PC-9 (cell line): ENCODE measurements around the gene BMP8A. TPM values are rescaled to one million over a fixed set of nuclear protein-coding genes. Genes with fewer than 3 reads are reported as not detected.

ENCODE experiments used
- BruUV-seq: library from RNA; stranded (reverse); fragments of 400-500 nt; replicated peaks from 2 replicates; lab custom pipeline; 2021; lab: Mats Ljungman, UMichigan
- CTCF ChIA-PET: fragments of 300-600 bp; sonication (Branson Sonifier 250); formaldehyde crosslinking; loops from one replicate; lab custom pipeline; 2022; ENCODE audit warnings: antibody characterized with exemption; lab: Charles Lee
- POLR2A ChIA-PET: fragments of 300-600 bp; sonication (Branson Sonifier 250); formaldehyde crosslinking; loops from one replicate; lab custom pipeline; 2022; ENCODE audit warnings: antibody characterized with exemption; ENCODE audit not compliant: unreplicated experiment; lab: Charles Lee
- DNase-seq, 2 experiments: peaks; one replicate each; pipeline versions ENCODE4 v3.0.0 to v3.0.0-alpha.2; 2015 to 2022; ENCODE audit warnings: mixed read lengths in 1 of 2
- H2AFZ ChIP-seq: fragments of 200-600 bp; sonication (generic); 2 replicates; pipeline ENCODE4 v1.8.1; 2017; ENCODE audit warnings: antibody characterized with exemption
- H3F3A ChIP-seq: fragments of 200-600 bp; sonication (generic); 2 replicates; pipeline ENCODE4 v1.8.1; 2017; ENCODE audit warnings: antibody characterized with exemption, mild to moderate bottlenecking, low read depth; ENCODE audit not compliant: insufficient read depth
- H3K27ac ChIP-seq: fragments of 200-600 bp; sonication (generic); 2 replicates; pipeline ENCODE4 v1.6.1; 2016; ENCODE audit warnings: mixed run types
- H3K27me3 ChIP-seq: fragments of 200-600 bp; sonication (generic); 2 replicates; pipeline ENCODE4 v1.6.1; 2016; ENCODE audit warnings: low read depth, mixed run types; ENCODE audit not compliant: insufficient read depth
- H3K36me3 ChIP-seq: fragments of 200-600 bp; sonication (generic); 2 replicates; pipeline ENCODE4 v1.6.1; 2016; ENCODE audit warnings: low read depth, mixed run types
- H3K4me1 ChIP-seq: fragments of 200-600 bp; sonication (generic); replicated peaks from 2 replicates; pipeline ENCODE4 v1.6.1; 2016; ENCODE audit warnings: mixed run types; ENCODE audit not compliant: insufficient read depth
- H3K4me2 ChIP-seq: fragments of 200-600 bp; sonication (generic); 2 replicates; pipeline ENCODE4 v1.6.1; 2017; ENCODE audit warnings: mixed run types
- H3K4me3 ChIP-seq: fragments of 200-600 bp; sonication (generic); 2 replicates; pipeline ENCODE4 v1.6.1; 2016; ENCODE audit warnings: mixed run types
- H3K79me2 ChIP-seq: fragments of 200-600 bp; sonication (generic); 2 replicates; pipeline ENCODE4 v1.6.1; 2017; ENCODE audit warnings: low read depth, mixed run types
- H3K9me2 ChIP-seq: fragments of 200-600 bp; sonication (generic); 2 replicates; pipeline ENCODE4 v1.8.1; 2017; ENCODE audit warnings: mild to moderate bottlenecking; ENCODE audit not compliant: insufficient read depth
- H3K9me3 ChIP-seq: fragments of 200-600 bp; sonication (generic); 2 replicates; pipeline ENCODE4 v1.8.1; 2016; ENCODE audit warnings: low read depth; ENCODE audit not compliant: insufficient read depth
- H4K20me1 ChIP-seq: fragments of 200-600 bp; sonication (generic); 2 replicates; pipeline ENCODE4 v1.8.1; 2017; ENCODE audit not compliant: insufficient read depth
- CTCF ChIP-seq: fragments of 200-600 bp; sonication (generic); conservative IDR thresholded peaks from 2 replicates; pipeline ENCODE4 v1.6.1; 2017; ENCODE audit warnings: mixed run types, antibody characterized with exemption, mild to moderate bottlenecking, moderate library complexity
- EZH2 ChIP-seq: fragments of 200-600 bp; sonication (generic); IDR thresholded peaks from 2 replicates; pipeline ENCODE4 v1.8.0; 2017; ENCODE audit warnings: antibody characterized with exemption, low read depth
- intact Hi-C: fragments of 100-400 bp; cut with micrococcal nuclease; formaldehyde crosslinking; loops from one replicate; pipeline ENCODE4 v1.10.0; 2022; ENCODE audit not compliant: unreplicated experiment
- total RNA-seq: library from RNA; stranded (reverse); gene quantifications from 2 replicates; pipeline ENCODE4 v1.2.3, GENCODE V29; 2021

Gene BMP8A
- total RNA-seq, 1 experiment from 2014 or later = 0.31 TPM

DNA sequence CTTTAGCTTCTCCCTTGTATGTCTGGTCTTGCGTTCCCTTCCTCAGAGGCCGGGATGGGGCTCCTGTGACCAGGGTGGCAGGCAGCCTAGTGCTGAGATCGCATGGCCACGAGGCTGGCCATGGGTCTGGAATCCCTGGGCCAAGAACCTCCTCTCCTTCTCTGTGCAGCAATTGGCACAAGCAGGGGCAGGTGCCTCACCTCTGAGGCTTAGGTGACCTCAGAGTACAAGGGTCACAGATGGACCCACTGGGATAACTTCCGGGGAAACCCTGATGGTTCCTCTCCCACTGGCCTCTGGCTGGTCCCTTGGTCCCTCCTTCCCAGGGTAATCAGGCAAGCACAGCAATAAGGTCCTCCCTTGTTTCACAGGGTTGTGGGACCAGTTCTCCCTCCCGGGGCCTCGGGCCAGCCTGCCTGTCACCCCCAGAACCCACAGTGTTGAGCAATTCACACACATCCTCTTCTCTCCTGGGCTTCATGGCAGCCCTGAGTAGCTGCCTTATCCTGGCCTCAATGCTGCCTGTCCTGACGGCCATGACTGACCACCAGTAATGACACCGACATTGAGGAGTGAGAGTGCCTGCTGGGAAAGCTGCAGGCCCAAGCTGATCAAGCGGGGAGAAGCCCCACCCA, 38.6 kb downstream of the BMP8A start:
- no peaks in the 10 kb centered on the region for H3K36me3 ChIP-seq
- CTCF ChIA-PET = no interaction called here
- BruUV-seq = no TSS peak

GRCh38 chr1:39531526-39531925, 40.1 kb downstream of the BMP8A start:
- Histone ChIP-seq H3K9me2 (no peaks in the 10 kb centered on the region), H3F3A (no peaks in the 10 kb centered on the region), H3K4me1 (no peaks in the 10 kb centered on the region), H3K27me3 (no peaks in the 10 kb centered on the region), H3K4me3 (no peak overlapping the region), H3K4me2 (no peak overlapping the region), H4K20me1 (no peaks in the 10 kb centered on the region), H3K27ac (no peak overlapping the region), H3K79me2 (no peaks in the 10 kb centered on the region), H2AFZ (no peak overlapping the region), H3K36me3 (no peaks in the 10 kb centered on the region), H3K9me3 (no peaks in the 10 kb centered on the region)
- intact Hi-C loops = loop anchor here (10.0 kb wide), 1 partner anchor 123 kb away; no protein-coding TSS in a partner anchor
- TF ChIP-seq EZH2 = no peak
- no peak for TF ChIP-seq CTCF
- DNase-seq = no peak
- BruUV-seq = no TSS peak
- ChIA-PET POLR2A (no interaction called here), CTCF (no interaction called here)

More for the DNA sequence above, 38.6 kb downstream of the BMP8A start:
- Histone ChIP-seq H3K9me3 (no peaks in the 10 kb centered on the region), H3K79me2 (no peaks in the 10 kb centered on the region), H3K4me2 (no peak overlapping the region), H3F3A (no peaks in the 10 kb centered on the region), H2AFZ (no peak overlapping the region), H3K9me2 (no peaks in the 10 kb centered on the region), H3K27ac (no peak overlapping the region), H3K4me3 (no peak overlapping the region), H3K4me1 (no peaks in the 10 kb centered on the region), H4K20me1 (no peaks in the 10 kb centered on the region), H3K27me3 (no peaks in the 10 kb centered on the region)
- POLR2A ChIA-PET = no interaction called here
- DNase-seq = no peak
- TF ChIP-seq CTCF (no peak), EZH2 (no peak)
- intact Hi-C loops = loop anchor here (10.0 kb wide), 1 partner anchor 125 kb away; no protein-coding TSS in a partner anchor

DNA sequence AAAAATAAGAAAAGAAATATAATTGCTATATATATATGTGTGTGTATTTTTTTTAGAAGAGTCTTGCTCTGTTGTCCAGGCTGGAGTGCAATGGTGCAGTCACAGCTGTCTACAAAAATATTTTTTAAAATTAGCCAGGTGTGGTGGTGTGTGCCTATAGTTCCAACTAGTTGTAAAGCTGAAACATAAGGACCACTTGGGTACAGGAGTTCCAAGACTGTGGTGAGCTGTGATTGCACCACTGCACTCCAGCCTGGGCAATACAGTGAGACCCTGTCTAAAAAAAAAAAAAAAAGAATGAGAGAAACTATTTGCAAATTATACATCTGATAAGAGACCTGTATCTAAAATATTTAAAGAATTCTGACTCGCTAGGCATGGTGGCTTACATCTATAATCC, 42.0 kb downstream of the BMP8A start:
- no peaks in the 10 kb centered on the region for H3K79me2 ChIP-seq
- CTCF ChIA-PET = no interaction called here
- intact Hi-C loops = loop anchor here (10.0 kb wide), 1 partner anchor 121 kb away; no protein-coding TSS in a partner anchor

More for the DNA sequence above, 42.0 kb downstream of the BMP8A start:
- H2AFZ ChIP-seq = no peak overlapping the region
- no peak overlapping the region for H3K4me3 ChIP-seq
- no peak overlapping the region for H3K27ac ChIP-seq
- no peaks in the 10 kb centered on the region for H3K9me3 ChIP-seq
- no peaks in the 10 kb centered on the region for H3K27me3 ChIP-seq
- no TSS peak for BruUV-seq
- no peak for DNase-seq
- no peaks in the 10 kb centered on the region for H3K4me1 ChIP-seq
- no peaks in the 10 kb centered on the region for H3F3A ChIP-seq
- POLR2A ChIA-PET = interaction anchor here (0.6 kb wide), 1 partner anchor 57 kb away, joined by 5 read pairs; no protein-coding TSS in a partner anchor
- H3K36me3 ChIP-seq = no peaks in the 10 kb centered on the region
- H3K4me2 ChIP-seq = no peak overlapping the region
- no peak for TF ChIP-seq EZH2
- no peak for TF ChIP-seq CTCF
- no peaks in the 10 kb centered on the region for H4K20me1 ChIP-seq
- H3K9me2 ChIP-seq = no peaks in the 10 kb centered on the region
